Left kidney (tissue), 2 donors: ENCODE measurements around the gene DES. TPM values are rescaled to one million over a fixed set of nuclear protein-coding genes. Genes with fewer than 3 reads are reported as not detected.
A peak's percentile ranks its signal among the peaks of the same experiment; 100 is the strongest.

ENCODE experiments used
- DNase-seq: peaks from one replicate; pipeline ENCODE4 v3.0.0-alpha.2; 2013
- polyA plus RNA-seq: library from polyadenylated mRNA; unstranded; fragments of 120-200 nt; gene quantifications from one replicate; pipeline ENCODE4 v1.2.1, GENCODE V29; 2013; ENCODE audit not compliant: insufficient read length

Gene DES
- polyA plus RNA-seq, 1 donor, result 5.9 TPM

GRCh38 chr2:219453671-219454590 lies 35.8 kb downstream of the DES start:
- no peak for DNase-seq

GRCh38 chr2:219455581-219455980 lies 37.4 kb downstream of the DES start:
- DNase-seq, result no peak

- no peak for DNase-seq
These were observed 39.7 kb downstream of the DES start for GRCh38 chr2:219457784-219458369.

GRCh38 chr2:219458996-219459395 lies 40.8 kb downstream of the DES start:
- no peak for DNase-seq

- DNase-seq, result no peak
These were observed 41.5 kb downstream of the DES start for GRCh38 chr2:219459460-219460311.

- peak; percentile 70 for DNase-seq
These were observed 42.3 kb downstream of the DES start for GRCh38 chr2:219460424-219460926.

GRCh38 chr2:219461047-219461514 lies 42.9 kb downstream of the DES start:
- no peak for DNase-seq

GRCh38 chr2:219461669-219462068 lies 43.5 kb downstream of the DES start:
- DNase-seq, result no peak

- no peak for DNase-seq
These were observed 44.2 kb downstream of the DES start for GRCh38 chr2:219462349-219462748.

GRCh38 chr2:219464286-219465032 lies 46.3 kb downstream of the DES start:
- DNase-seq, result no peak

- DNase-seq, result no peak
These were observed 47.7 kb downstream of the DES start for GRCh38 chr2:219465659-219466561.

- DNase-seq, result no peak
These were observed 48.9 kb downstream of the DES start for GRCh38 chr2:219466816-219467735.

GRCh38 chr2:219467736-219468075 lies 49.5 kb downstream of the DES start:
- no peak for DNase-seq

GRCh38 chr2:219468410-219469185 lies 50.4 kb downstream of the DES start:
- DNase-seq, result no peak

GRCh38 chr2:219469186-219469724 lies 51.1 kb downstream of the DES start:
- no peak for DNase-seq

- DNase-seq, result no peak
These were observed 52.3 kb downstream of the DES start for GRCh38 chr2:219470429-219470828.

- no peak for DNase-seq
These were observed 53.5 kb downstream of the DES start for GRCh38 chr2:219471476-219472371.
